H1 (cell line): ENCODE measurements around the gene BATF2. TPM values are rescaled to one million over a fixed set of nuclear protein-coding genes. Genes with fewer than 3 reads are reported as not detected.

Source experiments
- CTCF ChIA-PET: fragments of 300-600 bp; sonication (Branson Sonifier 250); formaldehyde crosslinking; loops from one replicate; lab custom pipeline; 2021; ENCODE audit not compliant: partially characterized antibody; lab: Charles Lee
- POLR2A ChIA-PET: fragments of 300-600 bp; sonication (Branson Sonifier 250); formaldehyde crosslinking; loops from one replicate; lab custom pipeline; 2021; ENCODE audit warnings: inconsistent platforms; ENCODE audit not compliant: partially characterized antibody; lab: Charles Lee
- DNase-seq, 2 experiments: peaks; one replicate each; pipeline versions ENCODE4 v3.0.0 to v3.0.0-alpha.2; 2010 to 2022; ENCODE audit warnings: low spot score in 2 of 2, low read depth in 1 of 2, mixed read lengths in 1 of 2
- FAIRE-seq: peaks from 2 replicates; lab custom pipeline; 2011; peaks lifted over from hg19 to GRCh38; lab: Jason Lieb, UNC
- H2AFZ ChIP-seq: 2 replicates; pipeline ENCODE4 v1.8.1; 2012; ENCODE audit warnings: low read length, inconsistent platforms
- H2AK5ac ChIP-seq: 2 replicates; pipeline ENCODE4 v1.6.1; 2013; ENCODE audit warnings: low read depth, low read length
- H2BK120ac ChIP-seq: replicated peaks from 2 replicates; pipeline ENCODE3; 2013; ENCODE audit warnings: low read depth, low read length, inconsistent platforms
- H2BK12ac ChIP-seq: 2 replicates; pipeline ENCODE4 v1.6.1; 2013; ENCODE audit warnings: low read depth, low read length
- H2BK15ac ChIP-seq: 2 replicates; pipeline ENCODE4 v1.6.1; 2013; ENCODE audit warnings: low read length
- H2BK20ac ChIP-seq: 2 replicates; pipeline ENCODE4 v1.6.1; 2013; ENCODE audit warnings: low read length
- H2BK5ac ChIP-seq: 2 replicates; pipeline ENCODE4 v1.6.1; 2013; ENCODE audit warnings: low read depth, low read length
- H3K14ac ChIP-seq: 2 replicates; pipeline ENCODE4 v1.6.1; 2013; ENCODE audit warnings: inconsistent platforms; ENCODE audit not compliant: insufficient read length
- H3K18ac ChIP-seq: 2 replicates; pipeline ENCODE4 v1.6.1; 2013; ENCODE audit warnings: low read length; ENCODE audit errors: extremely low read depth
- H3K23ac ChIP-seq: 2 replicates; pipeline ENCODE4 v1.6.1; 2013; ENCODE audit warnings: inconsistent platforms; ENCODE audit not compliant: insufficient read length
- H3K23me2 ChIP-seq: 2 replicates; pipeline ENCODE4 v1.6.1; 2013; ENCODE audit warnings: low read depth, low read length
- H3K27ac ChIP-seq: 2 replicates; pipeline ENCODE4 v1.6.1; 2011; ENCODE audit warnings: low read depth, low read length, inconsistent platforms
- H3K27me3 ChIP-seq, 4 experiments: replicated peaks in 1 of 4; 1 replicate in 1 of 4; 2 replicates in 3 of 4; pipeline versions ENCODE4 v1.6.1 to v1.8.1; 2011 to 2013; ENCODE audit warnings: low read length in 3 of 4, mild to moderate bottlenecking in 3 of 4, inconsistent platforms in 2 of 4, mixed read lengths in 2 of 4, moderate library complexity in 1 of 4; ENCODE audit not compliant: control insufficient read depth in 3 of 4, insufficient read depth in 3 of 4; ENCODE audit errors: extremely low read depth in 1 of 4
- H3K36me3 ChIP-seq, 4 experiments: 2 replicates each; pipeline versions ENCODE4 v1.6.1 to v1.8.1; 2011 to 2013; ENCODE audit warnings: mild to moderate bottlenecking in 4 of 4, low read length in 3 of 4, moderate library complexity in 2 of 4, control low read depth in 1 of 4, inconsistent platforms in 1 of 4; ENCODE audit not compliant: insufficient read depth in 4 of 4, control insufficient read depth in 2 of 4
- H3K4ac ChIP-seq: replicated peaks from 2 replicates; pipeline ENCODE3; 2013; ENCODE audit warnings: low read length, low read depth, mixed read lengths, inconsistent platforms; ENCODE audit not compliant: insufficient read length
- H3K4me1 ChIP-seq, 4 experiments: replicated peaks in 1 of 4; 1 replicate in 1 of 4; 2 replicates in 3 of 4; pipeline versions ENCODE4 v1.6.1 to v1.8.1; 2011 to 2013; ENCODE audit warnings: low read length in 3 of 4, inconsistent platforms in 2 of 4, mixed read lengths in 1 of 4; ENCODE audit not compliant: insufficient read depth in 4 of 4, control insufficient read depth in 3 of 4
- H3K4me2 ChIP-seq, 2 experiments: 2 replicates each; pipeline versions ENCODE4 v1.6.1 to v1.8.1; 2011 to 2013; ENCODE audit warnings: low read depth in 2 of 2, low read length in 2 of 2, control low read depth in 1 of 2, inconsistent platforms in 1 of 2, mild to moderate bottlenecking in 1 of 2; ENCODE audit not compliant: insufficient read depth in 1 of 2
- H3K4me3 ChIP-seq, 4 experiments: fragments of 200-600, 300-600 bp in 1 of 4; sonication (generic), shearing (Covaris generic), sonication (Bioruptor Twin) in 1 of 4; 2 replicates each; pipeline versions ENCODE4 v1.5.1 to v1.8.1; 2011 to 2016; ENCODE audit warnings: low read length in 4 of 4, low read depth in 3 of 4, control low read depth in 2 of 4, inconsistent platforms in 2 of 4, mild to moderate bottlenecking in 2 of 4, mixed read lengths in 1 of 4, moderate library complexity in 1 of 4; ENCODE audit not compliant: insufficient read depth in 2 of 4; ENCODE audit errors: extremely low read depth in 1 of 4
- H3K56ac ChIP-seq: replicated peaks from 2 replicates; pipeline ENCODE3; 2013; ENCODE audit warnings: low read depth, mild to moderate bottlenecking, mixed read lengths, low read length, inconsistent platforms; ENCODE audit not compliant: insufficient read length
- H3K79me1 ChIP-seq: 2 replicates; pipeline ENCODE4 v1.6.1; 2013; ENCODE audit warnings: low read depth, low read length, control low read depth
- H3K79me2 ChIP-seq, 2 experiments: 2 replicates each; pipeline versions ENCODE4 v1.6.1 to v1.8.1; 2012 to 2013; ENCODE audit warnings: low read length in 2 of 2, mild to moderate bottlenecking in 2 of 2, inconsistent platforms in 1 of 2; ENCODE audit not compliant: insufficient read depth in 2 of 2, control insufficient read depth in 1 of 2
- H3K9ac ChIP-seq, 4 experiments: replicated peaks in 1 of 4; 1 replicate in 1 of 4; 2 replicates in 3 of 4; pipeline versions ENCODE4 v1.6.1 to v1.8.1; 2011 to 2013; ENCODE audit warnings: low read depth in 3 of 4, low read length in 3 of 4, control low read depth in 2 of 4, mild to moderate bottlenecking in 2 of 4, moderate library complexity in 2 of 4, inconsistent platforms in 1 of 4; ENCODE audit errors: extremely low read depth in 1 of 4
- H3K9me3 ChIP-seq, 2 experiments: 2 replicates each; pipeline versions ENCODE4 v1.6.1 to v1.8.1; 2012 to 2013; ENCODE audit warnings: mild to moderate bottlenecking in 2 of 2, moderate library complexity in 2 of 2, control low read depth in 1 of 2, inconsistent platforms in 1 of 2, low read depth in 1 of 2, low read length in 1 of 2, mixed read lengths in 1 of 2; ENCODE audit not compliant: insufficient read depth in 2 of 2
- H4K20me1 ChIP-seq, 2 experiments: replicated peaks in 1 of 2; 2 replicates each; pipeline versions ENCODE3 to v1.8.1; 2011 to 2013; ENCODE audit warnings: inconsistent platforms in 2 of 2, low read length in 2 of 2, mild to moderate bottlenecking in 1 of 2; ENCODE audit not compliant: insufficient read depth in 2 of 2, control insufficient read depth in 1 of 2
- H4K5ac ChIP-seq: 2 replicates; pipeline ENCODE4 v1.6.1; 2013; ENCODE audit warnings: low read length, low read depth, mixed read lengths, inconsistent platforms; ENCODE audit not compliant: insufficient read length
- H4K8ac ChIP-seq: 2 replicates; pipeline ENCODE4 v1.8.0; 2013; ENCODE audit warnings: mild to moderate bottlenecking, moderate library complexity, low read length, inconsistent platforms; ENCODE audit not compliant: insufficient read depth; ENCODE audit errors: extremely low read depth
- H4K91ac ChIP-seq: replicated peaks from 2 replicates; pipeline ENCODE3; 2013; ENCODE audit warnings: low read length, mixed read lengths, inconsistent platforms; ENCODE audit not compliant: insufficient read length
- CHD2 ChIP-seq: IDR thresholded peaks from 2 replicates; pipeline ENCODE4 v1.6.1; 2012; ENCODE audit warnings: low read length, improper control_type of control experiment
- CTCF ChIP-seq, 3 experiments: IDR thresholded peaks; 1 replicate in 2 of 3; 2 replicates in 1 of 3; pipeline versions ENCODE4 v1.5.1 to v1.6.1; 2011; ENCODE audit warnings: low read length in 3 of 3, mild to moderate bottlenecking in 3 of 3, inconsistent platforms in 2 of 3, low read depth in 1 of 3, moderate library complexity in 1 of 3; ENCODE audit not compliant: insufficient read depth in 1 of 3; ENCODE audit errors: control extremely low read depth in 1 of 3
- EGR1 ChIP-seq: IDR thresholded peaks from 2 replicates; pipeline ENCODE4 v1.6.1; 2011; ENCODE audit warnings: low read depth, low read length, borderline replicate concordance
- GTF2F1 ChIP-seq: IDR thresholded peaks from 2 replicates; pipeline ENCODE4 v1.6.1; 2012; ENCODE audit warnings: low read depth, low read length, improper control_type of control experiment, borderline replicate concordance
- KDM4A ChIP-seq: IDR thresholded peaks from one replicate; pipeline ENCODE4 v1.7.1; 2012; ENCODE audit warnings: low read depth, mild to moderate bottlenecking, moderate library complexity, low read length, inconsistent platforms; ENCODE audit not compliant: severe bottlenecking
- POLR2A ChIP-seq, 2 experiments: IDR thresholded peaks; 1 replicate in 1 of 2; 2 replicates in 1 of 2; pipeline ENCODE4 v1.6.1; 2011; ENCODE audit warnings: low read depth in 2 of 2, low read length in 2 of 2, mild to moderate bottlenecking in 2 of 2; ENCODE audit errors: control extremely low read depth in 1 of 2
- POLR2AphosphoS5 ChIP-seq: IDR thresholded peaks from 2 replicates; pipeline ENCODE4 v1.6.1; 2011; ENCODE audit warnings: low read depth, low read length
- SAP30 ChIP-seq: fragments of 300-600 bp; sonication (generic); IDR thresholded peaks from 2 replicates; pipeline ENCODE4 v1.7.1; 2012; ENCODE audit warnings: low read length, moderate library complexity, mild to moderate bottlenecking, inconsistent platforms; ENCODE audit not compliant: insufficient read depth, insufficient replicate concordance
- SIN3A ChIP-seq, 2 experiments: IDR thresholded peaks in 1 of 2; conservative IDR thresholded peaks in 1 of 2; 2 replicates each; pipeline ENCODE4 v1.6.1; 2011 to 2012; ENCODE audit warnings: low read length in 2 of 2, improper control_type of control experiment in 1 of 2, low read depth in 1 of 2, mild to moderate bottlenecking in 1 of 2
- SP4 ChIP-seq: IDR thresholded peaks from 2 replicates; pipeline ENCODE4 v1.6.1; 2012; ENCODE audit warnings: low read length, inconsistent platforms
- WGBS, 2 experiments: shearing (Covaris generic) in 1 of 2; methylation state at CpG; one replicate each; pipeline versions ENCODE4 v1.1.6 to v1.1.7; 2013 to 2015; ENCODE audit warnings: low lambda C conversion rate in 2 of 2, mixed read lengths in 2 of 2, inconsistent platforms in 1 of 2, low coverage in 1 of 2, missing lambda C conversion rate in 1 of 2; ENCODE audit not compliant: insufficient replicate concordance in 2 of 2, insufficient coverage in 1 of 2, insufficient read length in 1 of 2; ENCODE audit errors: extremely low coverage in 1 of 2, missing lambda C conversion rate in 1 of 2; 5-methylcytosine and 5-hydroxymethylcytosine counted together
- polyA plus RNA-seq, 7 experiments: library from polyadenylated mRNA; depleted of rRNA in 3 of 7; stranded (reverse) in 5 of 7; unstranded in 2 of 7; fragments of >200 nt in 5 of 7; fragments of 200-250 nt in 2 of 7; gene quantifications; 1 replicate in 5 of 7; 2 replicates in 1 of 7; 4 replicates in 1 of 7; pipeline versions ENCODE4 v1.2.1 to v1.2.3, GENCODE V29; 2011 to 2013; ENCODE audit warnings: missing spikeins in 2 of 7, mixed read lengths in 2 of 7
- total RNA-seq: library from RNA; stranded (reverse); fragmentation: NEBNext Ultra II Directional; extraction: Animal tissue kit (Norgen Biotek cat#: 25700); gene quantifications from 2 replicates; pipeline ENCODE4 v1.2.1, GENCODE V29; 2021

Gene BATF2
- total and polyA plus RNA-seq, 2 of the 8 experiments (the other 6 are each of a cell fraction or from before 2014, with no cell fraction given), result 1.4 to 3.1 TPM

- Histone ChIP-seq H3K4me1 (peaks cover 0 to 6% (median under 1%) of the 10 kb centered on the region in 4 experiments; a peak in 4 of 7 replicates), H2AK5ac (no peak overlapping the region), H2BK20ac (no peak overlapping the region), H2BK15ac (no peak overlapping the region), H3K36me3 (peaks cover 3 to 28% (median 18%) of the 10 kb centered on the region in 4 experiments; a peak in 6 of 8 replicates), H3K9me3 (no peaks in the 10 kb centered on the region), H4K91ac (no peak overlapping the region), H3K9ac (no peak overlapping the region), H2BK12ac (no peak overlapping the region), H3K4me3 (no peak overlapping the region), H3K23ac (no peak overlapping the region), H4K5ac (no peak overlapping the region), H3K14ac (no peak overlapping the region), H3K56ac (no peak overlapping the region), H3K79me2 (peaks cover 0 to 10% of the 10 kb centered on the region in 2 experiments; a peak in 1 of 4 replicates), H2BK120ac (no peak overlapping the region), H3K4me2 (no peak overlapping the region), H3K27ac (no peak overlapping the region), H3K23me2 (peaks cover 2% of the 10 kb centered on the region; the same call in 1 of the 2 replicates), H2AFZ (no peak overlapping the region), H4K20me1 (peaks cover 3 to 8% of the 10 kb centered on the region in 2 experiments), H3K18ac (no peak overlapping the region), H3K27me3 (no peaks in the 10 kb centered on the region), H4K8ac (no peak overlapping the region), H3K79me1 (no peaks in the 10 kb centered on the region), H2BK5ac (no peak overlapping the region), H3K4ac (no peak overlapping the region)
- DNase-seq, result no peak
- FAIRE-seq, result no peak
- CTCF ChIA-PET, result interaction anchor here (1.1 to 2.3 kb wide), 9 partner anchors 9 to 149 kb away, joined by 3 to 8 read pairs (median 4); partner anchors contain the start of genes BATF2 and SNX15
- 94% methylated on average over 6 of the region's 6 CpGs; no CpG with 5 or more reads in 1 of the 2 experiments for WGBS, 2 experiments
- POLR2A ChIA-PET, result interaction anchor here (1.5 kb wide), 1 partner anchor 65 kb away, joined by 4 read pairs; no protein-coding TSS in a partner anchor
- TF ChIP-seq CTCF (IDR thresholded peaks at IDR 0.05; ENCODE audit: control extremely low read depth in 1 of 3, insufficient read depth in 1 of 3, low read depth in 1 of 3, low read length in 3 of 3) (no peak), SIN3A (conservative IDR thresholded peaks at IDR 0.05 in 1 of 2, IDR thresholded peaks at IDR 0.05 in 1 of 2; ENCODE audit: low read depth in 1 of 2, low read length in 2 of 2) (no peak), SAP30 (no peak), KDM4A (no peak), GTF2F1 (no peak), POLR2AphosphoS5 (no peak), CHD2 (no peak), POLR2A (IDR thresholded peaks at IDR 0.05; ENCODE audit: control extremely low read depth in 1 of 2, low read depth in 2 of 2, low read length in 2 of 2) (no peak), EGR1 (no peak), SP4 (no peak)
These were observed 21.2 kb upstream of the BATF2 start for GRCh38 chr11:65017937-65018336.
